HEK293 (cell line): ENCODE results near the gene TPD52L1.

ENCODE experiments used
- CTCF ChIP-seq: fragments of 450-650 bp; formaldehyde crosslinking; IDR thresholded peaks from 2 replicates; pipeline ENCODE4 v1.5.1; 2016; ENCODE audit warnings: missing biosample characterization, missing genetic modification characterization
- PATZ1 ChIP-seq: fragments of 450-650 bp; formaldehyde crosslinking; IDR thresholded peaks from 2 replicates; pipeline ENCODE4 v1.5.1; 2016; ENCODE audit warnings: missing biosample characterization, missing genetic modification characterization
- SETDB1 ChIP-seq: IDR thresholded peaks from one replicate; pipeline ENCODE4 v1.6.1; 2017; ENCODE audit warnings: mild to moderate bottlenecking, low read length, moderate library complexity, mixed read lengths; ENCODE audit not compliant: insufficient read length
- YY1 ChIP-seq: fragments of 450-650 bp; formaldehyde crosslinking; IDR thresholded peaks from 2 replicates; pipeline ENCODE4 v1.5.1; 2018; ENCODE audit warnings: missing biosample characterization, missing genetic modification characterization
- ZBTB44 ChIP-seq: fragments of 450-650 bp; IDR thresholded peaks from 2 replicates; pipeline ENCODE4 v1.5.1; 2018; ENCODE audit warnings: missing biosample characterization, mild to moderate bottlenecking, missing genetic modification characterization
- ZBTB7A ChIP-seq: fragments of 450-650 bp; formaldehyde crosslinking; IDR thresholded peaks from 2 replicates; pipeline ENCODE4 v1.5.1; 2016; ENCODE audit warnings: low read depth, missing biosample characterization, missing genetic modification characterization
- ZBTB8A ChIP-seq: fragments of 450-650 bp; formaldehyde crosslinking; IDR thresholded peaks from 2 replicates; pipeline ENCODE4 v1.5.1; 2016; ENCODE audit warnings: missing biosample characterization, missing genetic modification characterization
- ZNF324 ChIP-seq: fragments of 450-650 bp; formaldehyde crosslinking; IDR thresholded peaks from 2 replicates; pipeline ENCODE4 v1.5.1; 2016; ENCODE audit warnings: missing biosample characterization, missing genetic modification characterization
- TF ChIP-seq, protein P1 (sequence below): fragments of 450-650 bp; formaldehyde crosslinking; IDR thresholded peaks from 2 replicates; pipeline ENCODE4 v1.5.1; 2016; ENCODE audit warnings: missing biosample characterization, missing genetic modification characterization, borderline replicate concordance

GRCh38 chr6:125169522-125169921 lies 15.9 kb downstream of the TPD52L1 start:
- TF ChIP-seq YY1 (tag by site-specific recombination) (no peak), PATZ1 (tag by site-specific recombination) (no peak), SETDB1 (no peak), ZBTB44 (tag by site-specific recombination) (no peak), ZNF324 (tag by site-specific recombination) (no peak), CTCF (tag by site-specific recombination) (no peak), ZBTB7A (tag by site-specific recombination) (no peak), ZBTB8A (no peak)
- TF ChIP-seq, protein P1, sequence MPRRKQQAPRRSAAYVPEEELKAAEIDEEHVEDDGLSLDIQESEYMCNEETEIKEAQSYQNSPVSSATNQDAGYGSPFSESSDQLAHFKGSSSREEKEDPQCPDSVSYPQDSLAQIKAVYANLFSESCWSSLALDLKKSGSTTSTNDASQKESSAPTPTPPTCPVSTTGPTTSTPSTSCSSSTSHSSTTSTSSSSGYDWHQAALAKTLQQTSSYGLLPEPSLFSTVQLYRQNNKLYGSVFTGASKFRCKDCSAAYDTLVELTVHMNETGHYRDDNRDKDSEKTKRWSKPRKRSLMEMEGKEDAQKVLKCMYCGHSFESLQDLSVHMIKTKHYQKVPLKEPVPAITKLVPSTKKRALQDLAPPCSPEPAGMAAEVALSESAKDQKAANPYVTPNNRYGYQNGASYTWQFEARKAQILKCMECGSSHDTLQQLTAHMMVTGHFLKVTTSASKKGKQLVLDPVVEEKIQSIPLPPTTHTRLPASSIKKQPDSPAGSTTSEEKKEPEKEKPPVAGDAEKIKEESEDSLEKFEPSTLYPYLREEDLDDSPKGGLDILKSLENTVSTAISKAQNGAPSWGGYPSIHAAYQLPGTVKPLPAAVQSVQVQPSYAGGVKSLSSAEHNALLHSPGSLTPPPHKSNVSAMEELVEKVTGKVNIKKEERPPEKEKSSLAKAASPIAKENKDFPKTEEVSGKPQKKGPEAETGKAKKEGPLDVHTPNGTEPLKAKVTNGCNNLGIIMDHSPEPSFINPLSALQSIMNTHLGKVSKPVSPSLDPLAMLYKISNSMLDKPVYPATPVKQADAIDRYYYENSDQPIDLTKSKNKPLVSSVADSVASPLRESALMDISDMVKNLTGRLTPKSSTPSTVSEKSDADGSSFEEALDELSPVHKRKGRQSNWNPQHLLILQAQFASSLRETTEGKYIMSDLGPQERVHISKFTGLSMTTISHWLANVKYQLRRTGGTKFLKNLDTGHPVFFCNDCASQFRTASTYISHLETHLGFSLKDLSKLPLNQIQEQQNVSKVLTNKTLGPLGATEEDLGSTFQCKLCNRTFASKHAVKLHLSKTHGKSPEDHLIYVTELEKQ (tag by site-specific recombination): no peak
